MM.1S (cell line): ENCODE measurements around the gene TMEM175.

Experiments
- DNase-seq: peaks from one replicate; pipeline ENCODE4 v3.0.0-alpha.2; 2015
- H2AFZ ChIP-seq: fragments of 300-600 bp; sonication (generic); 2 replicates; pipeline ENCODE4 v1.6.0; 2016; ENCODE audit warnings: antibody characterized with exemption, low read length
- H3F3A ChIP-seq: fragments of 300-600 bp; sonication (generic); 2 replicates; pipeline ENCODE4 v1.6.1; 2016; ENCODE audit warnings: mild to moderate bottlenecking, antibody characterized with exemption, low read length, moderate library complexity, mixed read lengths; ENCODE audit not compliant: insufficient read depth
- H3K27ac ChIP-seq: fragments of 300-600 bp; sonication (generic); 2 replicates; pipeline ENCODE4 v1.5.1; 2016; ENCODE audit warnings: mild to moderate bottlenecking, low read length
- H3K27me3 ChIP-seq: fragments of 300-600 bp; sonication (generic); replicated peaks from 2 replicates; pipeline ENCODE4 v1.6.0; 2016; ENCODE audit warnings: low read length; ENCODE audit not compliant: insufficient read depth
- H3K36me3 ChIP-seq: fragments of 300-600 bp; sonication (generic); replicated peaks from 2 replicates; pipeline ENCODE4 v1.6.1; 2016; ENCODE audit warnings: mild to moderate bottlenecking, low read length, mixed read lengths; ENCODE audit not compliant: insufficient read depth
- H3K4me1 ChIP-seq: fragments of 300-600 bp; sonication (generic); 2 replicates; pipeline ENCODE4 v1.6.1; 2016; ENCODE audit warnings: low read length, mixed read lengths
- H3K4me2 ChIP-seq: fragments of 300-600 bp; sonication (generic); 2 replicates; pipeline ENCODE4 v1.6.0; 2016; ENCODE audit warnings: low read depth, low read length
- H3K4me3 ChIP-seq: fragments of 300-600 bp; sonication (generic); 2 replicates; pipeline ENCODE4 v1.5.1; 2016; ENCODE audit warnings: low read length, mixed read lengths
- H3K79me2 ChIP-seq: fragments of 300-600 bp; sonication (generic); 2 replicates; pipeline ENCODE4 v1.6.1; 2016; ENCODE audit warnings: mixed run types, low read length, mixed read lengths
- H3K9ac ChIP-seq: fragments of 300-600 bp; sonication (generic); 2 replicates; pipeline ENCODE4 v1.6.1; 2016; ENCODE audit warnings: low read length, mixed read lengths
- H3K9me2 ChIP-seq: fragments of 300-600 bp; sonication (generic); replicated peaks from 2 replicates; pipeline ENCODE4 v1.6.1; 2016; ENCODE audit warnings: mild to moderate bottlenecking, low read length, mixed read lengths; ENCODE audit not compliant: insufficient read depth
- H3K9me3 ChIP-seq: fragments of 300-600 bp; sonication (generic); replicated peaks from 2 replicates; pipeline ENCODE4 v1.6.1; 2016; ENCODE audit warnings: mild to moderate bottlenecking, low read length, mixed read lengths; ENCODE audit not compliant: insufficient read depth
- H4K20me1 ChIP-seq: fragments of 300-600 bp; sonication (generic); 2 replicates; pipeline ENCODE4 v1.6.1; 2016; ENCODE audit warnings: mild to moderate bottlenecking, low read length, moderate library complexity, mixed read lengths; ENCODE audit not compliant: insufficient read depth
- CTCF ChIP-seq: fragments of 300-600 bp; sonication (generic); IDR thresholded peaks from 2 replicates; pipeline ENCODE4 v1.5.1; 2016; ENCODE audit warnings: antibody characterized with exemption, low read length, mixed read lengths
- EZH2 ChIP-seq: fragments of 300-600 bp; sonication (generic); optimal IDR thresholded peaks from 2 replicates; pipeline ENCODE3; 2017; ENCODE audit warnings: low read depth, mild to moderate bottlenecking, antibody characterized with exemption, low read length, mixed read lengths
- EZH2phosphoT487 ChIP-seq: fragments of 300-600 bp; sonication (generic); IDR thresholded peaks from 2 replicates; pipeline ENCODE4 v1.6.1; 2018; ENCODE audit warnings: antibody characterized with exemption, low read length

The TMEM175 gene

GRCh38 chr4:954211-955020, 22.2 kb downstream of the TMEM175 start:
- no peaks in the 10 kb centered on the region for H3K36me3 ChIP-seq
- no peak for DNase-seq
- TF ChIP-seq EZH2phosphoT487 (no peak), EZH2 (no peak), CTCF (no peak)
- H3K4me2 ChIP-seq, result no peak overlapping the region
- H3K79me2 ChIP-seq, result no peaks in the 10 kb centered on the region
- H3K9me2 ChIP-seq, result no peaks in the 10 kb centered on the region
- H3K9me3 ChIP-seq, result no peaks in the 10 kb centered on the region
- no peaks in the 10 kb centered on the region for H3K4me1 ChIP-seq
- no peaks in the 10 kb centered on the region for H3F3A ChIP-seq
- no peaks in the 10 kb centered on the region for H4K20me1 ChIP-seq
- H3K9ac ChIP-seq, result no peak overlapping the region
- no peak overlapping the region for H2AFZ ChIP-seq
- no peak overlapping the region for H3K4me3 ChIP-seq
- no peaks in the 10 kb centered on the region for H3K27me3 ChIP-seq
- no peak overlapping the region for H3K27ac ChIP-seq

- no peaks in the 10 kb centered on the region for H3K4me1 ChIP-seq
- no peak overlapping the region for H2AFZ ChIP-seq
- DNase-seq, result no peak
- H3K4me3 ChIP-seq, result no peak overlapping the region
- TF ChIP-seq EZH2phosphoT487, result no peak
- TF ChIP-seq EZH2, result no peak
- no peak for TF ChIP-seq CTCF
- H3K27me3 ChIP-seq, result no peaks in the 10 kb centered on the region
- H3F3A ChIP-seq, result no peaks in the 10 kb centered on the region
- no peaks in the 10 kb centered on the region for H3K9me2 ChIP-seq
- H3K4me2 ChIP-seq, result no peak overlapping the region
- no peak overlapping the region for H3K9ac ChIP-seq
- no peaks in the 10 kb centered on the region for H3K36me3 ChIP-seq
- no peaks in the 10 kb centered on the region for H3K79me2 ChIP-seq
- no peaks in the 10 kb centered on the region for H3K9me3 ChIP-seq
- H4K20me1 ChIP-seq, result no peaks in the 10 kb centered on the region
- H3K27ac ChIP-seq, result no peak overlapping the region
These were observed 23.1 kb downstream of the TMEM175 start for GRCh38 chr4:955161-955921.

- TF ChIP-seq CTCF (no peak), EZH2 (no peak), EZH2phosphoT487 (no peak)
- H3F3A ChIP-seq, result no peaks in the 10 kb centered on the region
- no peak overlapping the region for H2AFZ ChIP-seq
These were observed 23.7 kb downstream of the TMEM175 start for GRCh38 chr4:955931-956381.

More at GRCh38 chr4:955931-956381, 23.7 kb downstream of the TMEM175 start:
- H3K27me3 ChIP-seq, result no peaks in the 10 kb centered on the region
- H3K4me3 ChIP-seq, result no peak overlapping the region
- no peaks in the 10 kb centered on the region for H3K4me1 ChIP-seq
- H3K36me3 ChIP-seq, result no peaks in the 10 kb centered on the region
- no peaks in the 10 kb centered on the region for H3K9me3 ChIP-seq
- no peaks in the 10 kb centered on the region for H4K20me1 ChIP-seq
- no peak overlapping the region for H3K9ac ChIP-seq
- H3K4me2 ChIP-seq, result no peak overlapping the region
- no peaks in the 10 kb centered on the region for H3K79me2 ChIP-seq
- no peaks in the 10 kb centered on the region for H3K9me2 ChIP-seq
- no peak for DNase-seq
- no peak overlapping the region for H3K27ac ChIP-seq
